Fibroblast of upper back skin (primary cell): ENCODE data around the gene PXT1.

Experiments
- DNase-seq: peaks from one replicate; pipeline ENCODE4 v3.0.0-alpha.2; 2013

The PXT1 gene

GRCh38 chr6:36343109-36343680 is 99.5 kb downstream of the PXT1 start:
- DNase-seq: no peak

GRCh38 chr6:36340618-36341454 is 101.8 kb downstream of the PXT1 start:
- peak; percentile 62 for DNase-seq
